Upper lobe of left lung (tissue), 6 donors: ENCODE measurements around the gene SAP30BP. TPM values are rescaled to one million over a fixed set of nuclear protein-coding genes. Genes with fewer than 3 reads are reported as not detected.
A peak's percentile ranks its signal among the peaks of the same experiment; 100 is the strongest.

Experiments used
- ATAC-seq, 2 donors: fragments of 200-7000 bp; cut with Tn5 transposase; one replicate each; pipeline ENCODE4 v1.9.1; 2022; ENCODE audit warnings: mild to moderate bottlenecking in 2 of 2, moderate library complexity in 2 of 2; ENCODE audit not compliant: low FRiP score in 2 of 2
- DNase-seq, 2 donors: peaks; one replicate each; pipeline ENCODE4 v3.0.0-alpha.2; 2019 to 2020
- H3K27ac ChIP-seq, 4 donors: fragments of 200-600 bp; sonication (generic); one replicate each; pipeline ENCODE4 v1.5.1; 2016 to 2019
- H3K27me3 ChIP-seq, 4 donors: fragments of 200-600 bp; sonication (generic); one replicate each; pipeline ENCODE4 v1.5.1; 2017 to 2019
- H3K36me3 ChIP-seq, 4 donors: fragments of 200-600 bp; sonication (generic); one replicate each; pipeline ENCODE4 v1.5.1; 2016 to 2019
- H3K4me1 ChIP-seq, 4 donors: fragments of 200-600 bp; sonication (generic); one replicate each; pipeline ENCODE4 v1.5.1; 2018 to 2019
- H3K4me3 ChIP-seq, 4 donors: fragments of 200-600 bp; sonication (generic); one replicate each; pipeline ENCODE4 v1.5.1; 2017 to 2019; ENCODE audit warnings: mild to moderate bottlenecking in 2 of 4, moderate library complexity in 1 of 4
- H3K9me3 ChIP-seq, 4 donors: fragments of 200-600 bp; sonication (generic); one replicate each; pipeline ENCODE4 v1.5.1; 2018 to 2019
- EP300 ChIP-seq, 4 donors: sonication (generic); formaldehyde crosslinking; IDR thresholded peaks; one replicate each; pipeline ENCODE4 v1.5.1; 2017; ENCODE audit warnings: antibody characterized with exemption in 4 of 4, control low read depth in 2 of 4
- POLR2A ChIP-seq, 4 donors: fragments of 450-650 bp; IDR thresholded peaks; one replicate each; pipeline ENCODE4 v1.5.1; 2016 to 2017; ENCODE audit warnings: antibody characterized with exemption in 4 of 4, mild to moderate bottlenecking in 2 of 4
- POLR2AphosphoS5 ChIP-seq, 2 donors: sonication (generic); formaldehyde crosslinking; IDR thresholded peaks; one replicate each; pipeline ENCODE4 v1.5.1; 2017; ENCODE audit warnings: antibody characterized with exemption in 2 of 2
- WGBS, 2 donors: methylation state at CpG; one replicate each; pipeline ENCODE4 v1.1.5; 2017 to 2018; 5-methylcytosine and 5-hydroxymethylcytosine counted together
- total RNA-seq, 6 donors: library from RNA; depleted of rRNA in 4 of 6; stranded (reverse); fragments of >200 nt in 4 of 6; gene quantifications; one replicate each; pipeline versions ENCODE4 v1.1.0 to v1.2.1, GENCODE V29; 2016 to 2021
- TF ChIP-seq, protein P1 (sequence below), 6 experiments: fragments of 450-650 bp in 4 of 6; fragments of 200-600 bp in 2 of 6; sonication (generic) in 2 of 6; IDR thresholded peaks; one replicate each; pipeline ENCODE4 v1.5.1; 2016 to 2019; ENCODE audit warnings: antibody characterized with exemption in 6 of 6
- donor health status: DM: no; HTN: no; CAD: no; lungs with moderate emphysema.
- donor health status: DM: no; HTN: yes; CAD: no; lungs with severe emphysema.

SAP30BP gene
- total RNA-seq, 6 donors from 2014 or later, result 64.1 to 125 (median 80.8) TPM

DNA sequence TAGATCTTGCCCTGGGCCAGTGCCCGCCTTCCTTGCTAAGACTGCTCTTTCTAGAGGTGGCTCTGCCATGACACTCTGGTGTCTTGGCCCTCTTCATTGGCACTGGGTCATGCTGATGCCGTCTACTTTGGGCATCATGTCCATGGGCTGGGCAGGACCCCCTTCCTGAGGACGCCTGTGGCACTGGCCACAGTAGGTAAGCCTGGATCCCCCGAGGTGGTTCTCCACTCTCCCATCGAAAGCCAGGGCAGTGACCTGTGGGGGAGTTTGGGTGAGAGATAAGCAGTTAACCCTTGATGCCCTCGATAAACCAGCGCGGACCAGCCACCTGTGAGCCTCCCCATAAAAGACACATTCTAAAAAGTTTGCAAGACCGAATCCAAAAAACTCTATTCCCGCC is 34.1 kb downstream of the SAP30BP start:
- peaks cover 43 to 59% (median 51%) of the 10 kb centered on the region in 4 donors for H3K4me1 ChIP-seq
- H3K27me3 ChIP-seq, result no peaks in the 10 kb centered on the region
- H3K9me3 ChIP-seq, result no peaks in the 10 kb centered on the region
- no peak for ATAC-seq
- H3K4me3 ChIP-seq, result no peak overlapping the region
- 85 to 88% methylated on average over 8 to 10 of the region's 10 CpGs for WGBS, 2 donors
- peaks cover 34 to 85% (median 67%) of the 10 kb centered on the region in 4 donors for H3K36me3 ChIP-seq
- TF ChIP-seq, protein P1, sequence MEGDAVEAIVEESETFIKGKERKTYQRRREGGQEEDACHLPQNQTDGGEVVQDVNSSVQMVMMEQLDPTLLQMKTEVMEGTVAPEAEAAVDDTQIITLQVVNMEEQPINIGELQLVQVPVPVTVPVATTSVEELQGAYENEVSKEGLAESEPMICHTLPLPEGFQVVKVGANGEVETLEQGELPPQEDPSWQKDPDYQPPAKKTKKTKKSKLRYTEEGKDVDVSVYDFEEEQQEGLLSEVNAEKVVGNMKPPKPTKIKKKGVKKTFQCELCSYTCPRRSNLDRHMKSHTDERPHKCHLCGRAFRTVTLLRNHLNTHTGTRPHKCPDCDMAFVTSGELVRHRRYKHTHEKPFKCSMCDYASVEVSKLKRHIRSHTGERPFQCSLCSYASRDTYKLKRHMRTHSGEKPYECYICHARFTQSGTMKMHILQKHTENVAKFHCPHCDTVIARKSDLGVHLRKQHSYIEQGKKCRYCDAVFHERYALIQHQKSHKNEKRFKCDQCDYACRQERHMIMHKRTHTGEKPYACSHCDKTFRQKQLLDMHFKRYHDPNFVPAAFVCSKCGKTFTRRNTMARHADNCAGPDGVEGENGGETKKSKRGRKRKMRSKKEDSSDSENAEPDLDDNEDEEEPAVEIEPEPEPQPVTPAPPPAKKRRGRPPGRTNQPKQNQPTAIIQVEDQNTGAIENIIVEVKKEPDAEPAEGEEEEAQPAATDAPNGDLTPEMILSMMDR (IDR thresholded peaks at IDR 0.05), result no peak
- TF ChIP-seq POLR2AphosphoS5 (IDR thresholded peaks at IDR 0.05) (no peak), POLR2A (IDR thresholded peaks at IDR 0.05) (no peak), EP300 (IDR thresholded peaks at IDR 0.05) (no peak)
- H3K27ac ChIP-seq, result peak overlapping the region; percentile 52 to 86 (median 71)
- DNase-seq, result no peak

DNA sequence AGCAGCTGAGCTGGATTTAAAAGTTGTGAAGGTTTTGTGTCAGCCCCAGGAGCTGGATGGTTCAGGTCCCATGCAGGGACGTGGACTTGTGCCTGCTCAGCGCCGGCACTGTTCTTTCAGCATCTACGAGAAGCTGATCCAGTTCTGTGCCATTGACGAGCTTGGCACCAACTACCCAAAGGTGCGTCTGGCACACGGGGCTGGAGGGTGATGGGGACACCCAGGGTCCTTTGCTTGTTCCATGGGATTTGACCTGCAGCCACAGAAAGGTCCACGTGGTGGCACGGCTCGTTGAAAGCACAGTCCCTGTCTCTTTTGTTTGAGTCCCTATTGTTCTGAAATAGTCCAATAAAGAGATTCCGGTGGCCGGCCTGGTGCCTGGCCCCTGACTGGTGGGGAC is 36.1 kb downstream of the SAP30BP start:
- ATAC-seq, result no peak
- H3K4me3 ChIP-seq, result no peak overlapping the region
- H3K27ac ChIP-seq, result peak overlapping the region in 1 of 4 donors; percentile 19
- no peak for TF ChIP-seq EP300 (IDR thresholded peaks at IDR 0.05)
- TF ChIP-seq, protein P1 (IDR thresholded peaks at IDR 0.05), result no peak
- H3K4me1 ChIP-seq, result peaks cover 31 to 53% (median 43%) of the 10 kb centered on the region in 4 donors
- H3K27me3 ChIP-seq, result no peaks in the 10 kb centered on the region
- H3K36me3 ChIP-seq, result peaks cover 41 to 93% (median 80%) of the 10 kb centered on the region in 4 donors
- WGBS, 2 donors, result 92 to 97% methylated on average over 10 to 12 of the region's 12 CpGs
- no peaks in the 10 kb centered on the region for H3K9me3 ChIP-seq
- peak in 1 of 2 donors; percentile 33 for DNase-seq

DNA sequence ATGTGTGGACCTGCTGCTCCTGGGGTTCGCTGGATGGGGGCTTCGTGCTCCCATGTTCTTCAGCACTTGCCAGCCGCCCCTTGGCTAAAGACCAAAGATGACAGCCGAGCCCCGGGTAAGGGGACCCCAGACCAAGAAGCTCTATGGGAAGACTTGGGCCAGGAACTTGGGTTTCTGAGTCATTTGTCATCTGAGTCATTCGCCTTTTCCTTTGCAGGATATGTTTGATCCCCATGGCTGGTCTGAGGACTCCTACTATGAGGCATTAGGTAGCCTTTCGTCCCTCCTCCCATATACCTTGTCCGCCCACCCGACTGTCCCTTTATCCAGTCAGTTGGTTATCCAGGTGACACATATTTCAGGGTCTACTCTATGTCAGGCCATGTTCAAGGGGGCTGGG is 36.5 kb downstream of the SAP30BP start:
- peak overlapping the region in 1 of 4 donors; percentile 1 for H3K27ac ChIP-seq
- H3K27me3 ChIP-seq, result no peaks in the 10 kb centered on the region
- no peaks in the 10 kb centered on the region for H3K9me3 ChIP-seq
- peaks cover 41 to 96% (median 83%) of the 10 kb centered on the region in 4 donors for H3K36me3 ChIP-seq
- ATAC-seq (no peak), DNase-seq (no peak)
- no peak overlapping the region for H3K4me3 ChIP-seq
- peaks cover 27 to 50% (median 43%) of the 10 kb centered on the region in 4 donors for H3K4me1 ChIP-seq
- TF ChIP-seq, protein P1 (IDR thresholded peaks at IDR 0.05), result no peak
- no peak for TF ChIP-seq EP300 (IDR thresholded peaks at IDR 0.05)
- TF ChIP-seq POLR2AphosphoS5 (IDR thresholded peaks at IDR 0.05), result no peak
- TF ChIP-seq POLR2A (IDR thresholded peaks at IDR 0.05), result no peak
- WGBS, 2 donors, result 90 to 93% methylated on average over 5 to 9 of the region's 9 CpGs

DNA sequence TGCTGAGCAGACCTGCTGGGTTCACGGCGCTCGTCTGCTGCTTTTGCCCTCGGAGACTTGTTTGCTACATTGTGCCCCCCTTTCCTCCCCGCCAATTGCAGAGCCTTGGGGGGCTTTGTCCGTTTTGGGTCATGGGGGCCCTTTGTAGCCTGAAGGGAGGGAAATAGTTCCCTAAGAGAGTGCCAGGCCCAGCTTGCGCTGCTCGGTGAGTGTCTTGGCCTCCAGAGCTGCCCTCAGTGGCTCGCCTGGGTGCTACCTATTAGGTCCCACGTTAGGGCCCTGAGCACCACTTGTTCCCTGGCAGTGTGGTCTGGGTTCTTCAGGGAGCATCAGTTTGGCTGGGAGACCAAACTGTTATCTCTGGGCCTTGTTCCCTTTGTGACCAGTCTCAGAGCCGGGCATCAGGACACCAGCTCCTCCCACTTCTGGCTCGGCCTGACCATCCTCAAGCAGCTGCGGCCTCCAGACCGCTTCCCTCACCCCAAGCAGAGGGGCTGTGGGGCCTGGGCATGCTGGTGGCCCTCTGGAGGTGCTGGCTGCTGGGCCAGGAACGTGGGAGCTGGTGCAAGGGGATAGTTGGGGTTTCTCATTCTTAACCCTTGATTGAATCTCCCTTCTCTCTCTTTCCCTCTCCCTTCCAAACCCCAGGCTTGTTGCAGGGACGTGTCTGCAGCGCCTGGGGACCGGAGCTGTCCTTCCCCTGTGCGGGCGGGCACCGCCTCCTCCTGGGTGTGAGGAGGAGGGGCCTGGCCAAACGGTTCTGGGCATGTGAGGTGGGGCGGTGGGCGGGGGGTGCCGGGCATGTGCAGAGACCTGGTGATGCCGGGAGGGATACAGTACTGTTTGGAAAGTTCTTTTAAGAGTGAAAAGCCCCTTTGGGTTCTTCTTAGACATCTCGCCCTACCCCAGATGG is 38.1 kb downstream of the SAP30BP start:
- no peak for ATAC-seq
- Histone ChIP-seq H3K9me3 (no peaks in the 10 kb centered on the region), H3K4me3 (no peak overlapping the region), H3K27ac (no peak overlapping the region), H3K36me3 (peaks cover 41 to 87% (median 80%) of the 10 kb centered on the region in 4 donors), H3K27me3 (no peaks in the 10 kb centered on the region), H3K4me1 (peaks cover 12 to 34% (median 29%) of the 10 kb centered on the region in 4 donors)
- WGBS, 2 donors, result 85 to 91% methylated on average over 15 to 27 of the region's 27 CpGs
- DNase-seq, result peak in 1 of 2 donors; percentile 66
- TF ChIP-seq EP300 (IDR thresholded peaks at IDR 0.05) (no peak), POLR2A (IDR thresholded peaks at IDR 0.05) (no peak), POLR2AphosphoS5 (IDR thresholded peaks at IDR 0.05) (no peak)
- TF ChIP-seq, protein P1 (IDR thresholded peaks at IDR 0.05), result no peak
